Ammon's horn (tissue), 1 donor: ENCODE measurements around the gene TSHZ2.

Experiments used
- DNase-seq: peaks from one replicate; pipeline ENCODE4 v3.0.0-alpha.2; 2016; ENCODE audit warnings: low spot score

TSHZ2 gene

GRCh38 chr20:53061192-53062108 lies 89.3 kb downstream of the TSHZ2 start:
- no peak for DNase-seq

GRCh38 chr20:53064935-53065334 lies 92.8 kb downstream of the TSHZ2 start:
- no peak for DNase-seq

- DNase-seq: no peak
Measured at GRCh38 chr20:53068241-53068640, 96.1 kb downstream of the TSHZ2 start.

GRCh38 chr20:53069132-53069531 lies 97.0 kb downstream of the TSHZ2 start:
- DNase-seq: no peak

- no peak for DNase-seq
Measured at GRCh38 chr20:53070224-53070623, 98.1 kb downstream of the TSHZ2 start.

GRCh38 chr20:53070706-53071392 lies 98.7 kb downstream of the TSHZ2 start:
- no peak for DNase-seq

- DNase-seq: no peak
Measured at GRCh38 chr20:53071833-53072232, 99.7 kb downstream of the TSHZ2 start.

- DNase-seq: no peak
Measured at GRCh38 chr20:53072923-53073579, 100.9 kb downstream of the TSHZ2 start.

- no peak for DNase-seq
Measured at GRCh38 chr20:53073636-53074415, 101.7 kb downstream of the TSHZ2 start.

GRCh38 chr20:53074811-53075314 lies 102.7 kb downstream of the TSHZ2 start:
- no peak for DNase-seq

GRCh38 chr20:53076668-53077067 lies 104.5 kb downstream of the TSHZ2 start:
- no peak for DNase-seq

- no peak for DNase-seq
Measured at GRCh38 chr20:53077373-53078205, 105.4 kb downstream of the TSHZ2 start.

- no peak for DNase-seq
Measured at GRCh38 chr20:53078761-53079160, 106.6 kb downstream of the TSHZ2 start.

- no peak for DNase-seq
Measured at GRCh38 chr20:53079261-53079691, 107.1 kb downstream of the TSHZ2 start.

GRCh38 chr20:53079828-53080686 lies 107.9 kb downstream of the TSHZ2 start:
- no peak for DNase-seq

- no peak for DNase-seq
Measured at GRCh38 chr20:53080687-53080962, 108.5 kb downstream of the TSHZ2 start.

- DNase-seq: no peak
Measured at GRCh38 chr20:53080969-53081871, 109.1 kb downstream of the TSHZ2 start.

GRCh38 chr20:53081916-53082863 lies 110.0 kb downstream of the TSHZ2 start:
- DNase-seq: no peak
